Endometrial microvascular endothelial cells (primary cell): Measurements from ENCODE around the gene PIM1. TPM values are rescaled to one million over a fixed set of nuclear protein-coding genes. Genes with fewer than 3 reads are reported as not detected.
"Not testable (repeated sequence)": the region's sequence is repeated elsewhere in the genome, so short reads cannot be mapped to it uniquely, and the experiment has no call there.

ENCODE experiments used
- in situ Hi-C: cut with HindIII; loops from 2 replicates; pipeline ENCODE4 v1.10.0; 2017; ENCODE audit warnings: low sequenced_read_pairs, low pct_unique_long_range_greater_than_20kb; ENCODE audit errors: inconsistent ontology term
- total RNA-seq: library from RNA; depleted of rRNA; stranded (reverse); fragments of >200 nt; gene quantifications from one replicate; pipeline ENCODE4 v1.2.3, GENCODE V29; 2015; ENCODE audit errors: inconsistent ontology term

PIM1 gene
- total RNA-seq, 1 donor from 2014 or later, result 3.3 TPM

DNA sequence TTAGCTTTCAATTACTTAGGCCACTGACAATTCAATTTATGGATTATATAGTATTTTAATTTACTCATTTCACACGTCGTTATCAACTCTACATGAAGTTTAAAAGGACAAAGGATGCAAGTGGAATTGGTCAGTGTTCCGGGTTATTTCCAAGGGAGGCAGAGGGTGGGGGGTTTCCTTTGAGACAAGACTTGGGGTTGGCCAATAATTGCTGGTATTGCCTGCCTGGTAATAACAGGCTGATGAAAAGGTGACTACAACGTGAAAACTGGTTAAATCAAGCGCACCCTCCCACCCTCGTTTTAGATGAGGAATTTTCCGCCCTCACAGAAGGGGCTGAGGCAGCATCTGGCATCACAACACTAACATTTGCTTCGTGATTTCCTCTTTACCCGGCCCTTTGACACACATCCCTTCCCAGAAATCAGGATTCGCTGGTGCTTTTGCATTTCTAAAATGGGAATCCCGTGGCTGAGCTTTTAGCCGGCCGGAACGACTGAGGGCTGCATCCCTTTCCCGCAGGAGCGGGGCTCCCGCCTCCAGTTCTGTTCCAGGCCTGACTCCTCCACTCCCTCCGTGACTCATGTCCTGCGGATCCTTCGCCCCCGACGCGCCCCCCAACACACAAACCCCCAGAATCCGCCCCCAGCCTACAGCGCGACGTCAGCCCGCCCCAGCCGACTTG is 999 bp upstream of the PIM1 start:
- in situ Hi-C loops, result no loop called here

DNA sequence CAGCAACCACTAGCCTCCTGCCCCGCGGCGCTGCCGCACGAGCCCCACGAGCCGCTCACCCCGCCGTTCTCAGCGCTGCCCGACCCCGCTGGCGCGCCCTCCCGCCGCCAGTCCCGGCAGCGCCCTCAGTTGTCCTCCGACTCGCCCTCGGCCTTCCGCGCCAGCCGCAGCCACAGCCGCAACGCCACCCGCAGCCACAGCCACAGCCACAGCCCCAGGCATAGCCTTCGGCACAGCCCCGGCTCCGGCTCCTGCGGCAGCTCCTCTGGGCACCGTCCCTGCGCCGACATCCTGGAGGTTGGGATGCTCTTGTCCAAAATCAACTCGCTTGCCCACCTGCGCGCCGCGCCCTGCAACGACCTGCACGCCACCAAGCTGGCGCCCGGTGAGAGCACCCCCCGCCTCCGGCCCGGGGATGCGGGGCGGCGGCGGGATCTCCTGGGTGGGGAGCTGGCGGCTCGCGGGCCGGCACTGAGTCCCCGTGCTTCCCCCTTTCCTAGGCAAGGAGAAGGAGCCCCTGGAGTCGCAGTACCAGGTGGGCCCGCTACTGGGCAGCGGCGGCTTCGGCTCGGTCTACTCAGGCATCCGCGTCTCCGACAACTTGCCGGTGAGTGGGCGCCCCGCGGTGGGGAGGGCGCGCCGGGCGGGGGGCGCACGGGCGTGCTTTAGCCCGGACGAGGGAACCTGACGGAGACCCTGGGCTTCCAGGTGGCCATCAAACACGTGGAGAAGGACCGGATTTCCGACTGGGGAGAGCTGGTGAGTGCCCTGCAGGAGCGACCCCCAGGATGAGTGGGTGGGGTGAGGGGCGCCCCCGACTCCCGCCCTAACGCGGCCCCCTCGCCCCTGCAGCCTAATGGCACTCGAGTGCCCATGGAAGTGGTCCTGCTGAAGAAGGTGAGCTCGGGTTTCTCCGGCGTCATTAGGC is 585 bp downstream of the PIM1 start:
- in situ Hi-C loops, result no loop called here

DNA sequence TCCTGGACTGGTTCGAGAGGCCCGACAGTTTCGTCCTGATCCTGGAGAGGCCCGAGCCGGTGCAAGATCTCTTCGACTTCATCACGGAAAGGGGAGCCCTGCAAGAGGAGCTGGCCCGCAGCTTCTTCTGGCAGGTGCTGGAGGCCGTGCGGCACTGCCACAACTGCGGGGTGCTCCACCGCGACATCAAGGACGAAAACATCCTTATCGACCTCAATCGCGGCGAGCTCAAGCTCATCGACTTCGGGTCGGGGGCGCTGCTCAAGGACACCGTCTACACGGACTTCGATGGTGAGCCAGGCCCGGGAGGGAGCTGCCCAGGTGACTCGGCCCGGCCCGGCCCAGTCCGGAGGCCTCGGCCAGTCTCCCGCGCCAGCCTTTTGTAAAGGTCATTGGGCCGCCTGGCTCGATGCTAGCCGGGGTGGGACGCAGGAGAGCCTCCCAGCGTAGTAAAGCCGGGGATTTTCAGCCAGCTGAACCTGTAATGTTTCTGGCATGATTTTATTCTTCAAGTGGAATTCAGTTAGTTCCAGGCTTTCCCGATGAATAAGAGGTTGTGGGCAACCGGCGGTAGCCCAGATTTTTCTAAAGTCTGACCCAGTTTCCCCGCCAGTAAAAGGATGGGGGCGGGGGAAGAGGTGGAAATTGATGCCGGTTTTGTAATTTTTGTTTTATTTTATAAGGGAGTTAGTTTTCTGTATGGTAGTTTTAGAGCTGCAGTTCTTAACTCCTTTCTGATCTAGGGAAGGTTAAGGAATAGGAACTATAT is 1.4 kb downstream of the PIM1 start:
- in situ Hi-C loops, result no loop called here

DNA sequence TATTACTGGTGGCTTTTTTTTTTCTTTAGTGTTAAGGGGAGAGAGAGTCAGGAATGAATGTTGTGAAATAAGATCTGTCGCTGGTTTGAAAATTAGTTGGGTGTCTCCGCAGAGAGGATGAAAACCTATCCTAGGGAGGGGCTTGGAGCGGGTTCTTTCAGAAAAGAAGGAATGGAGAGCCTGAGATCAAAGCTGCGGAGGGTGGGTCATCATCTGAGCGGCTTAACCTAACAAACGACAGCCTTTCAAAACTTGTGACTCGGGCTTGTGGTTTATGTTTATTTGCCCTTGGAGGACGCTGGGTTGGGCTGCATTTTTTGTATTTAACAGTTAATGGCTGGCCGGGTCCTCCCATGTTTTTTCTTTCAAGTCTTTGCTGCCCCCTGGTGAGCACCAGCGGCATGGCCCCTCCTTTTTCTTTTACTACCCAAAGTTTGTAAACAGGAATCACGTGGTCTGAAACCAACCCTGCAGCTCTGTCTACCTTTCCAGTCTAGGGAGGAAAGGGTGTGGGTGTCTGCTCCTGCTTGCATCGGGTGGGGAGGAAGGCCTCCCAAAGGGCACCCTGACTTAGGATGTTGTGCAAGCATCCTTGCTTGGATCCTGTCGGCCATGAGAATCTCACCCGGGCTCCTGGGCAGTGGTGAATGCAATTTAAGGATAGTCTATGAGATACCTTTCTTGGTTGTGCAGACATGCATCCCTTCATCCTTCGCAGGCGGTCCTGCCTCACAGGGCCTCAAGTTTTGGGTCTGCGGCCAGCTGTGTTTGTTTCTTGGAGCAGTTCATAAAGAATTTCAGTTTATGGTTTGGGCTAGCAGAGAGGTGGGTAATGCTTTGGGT is 2.2 kb downstream of the PIM1 start:
- in situ Hi-C loops, result no loop called here

DNA sequence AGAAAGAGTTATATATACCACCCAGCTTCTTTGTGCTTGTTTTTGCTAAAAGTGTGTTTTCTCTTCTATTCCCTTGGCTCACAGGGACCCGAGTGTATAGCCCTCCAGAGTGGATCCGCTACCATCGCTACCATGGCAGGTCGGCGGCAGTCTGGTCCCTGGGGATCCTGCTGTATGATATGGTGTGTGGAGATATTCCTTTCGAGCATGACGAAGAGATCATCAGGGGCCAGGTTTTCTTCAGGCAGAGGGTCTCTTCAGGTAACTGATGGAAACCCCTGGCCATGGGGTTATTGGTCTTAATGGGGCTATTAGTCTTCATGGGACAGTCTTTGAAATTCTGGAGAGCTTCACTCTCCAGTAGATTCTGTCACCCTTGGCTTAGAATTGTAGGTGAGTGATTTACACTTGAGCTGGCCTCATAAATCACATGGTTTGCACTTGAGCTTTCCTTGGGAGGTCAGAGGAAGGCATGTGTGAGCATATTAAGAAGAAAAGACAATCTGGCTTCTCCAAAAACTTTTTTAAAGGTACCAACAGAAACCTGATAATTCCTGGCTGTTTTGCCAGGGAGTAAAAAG is 3.0 kb downstream of the PIM1 start:
- in situ Hi-C loops, result no loop called here

DNA sequence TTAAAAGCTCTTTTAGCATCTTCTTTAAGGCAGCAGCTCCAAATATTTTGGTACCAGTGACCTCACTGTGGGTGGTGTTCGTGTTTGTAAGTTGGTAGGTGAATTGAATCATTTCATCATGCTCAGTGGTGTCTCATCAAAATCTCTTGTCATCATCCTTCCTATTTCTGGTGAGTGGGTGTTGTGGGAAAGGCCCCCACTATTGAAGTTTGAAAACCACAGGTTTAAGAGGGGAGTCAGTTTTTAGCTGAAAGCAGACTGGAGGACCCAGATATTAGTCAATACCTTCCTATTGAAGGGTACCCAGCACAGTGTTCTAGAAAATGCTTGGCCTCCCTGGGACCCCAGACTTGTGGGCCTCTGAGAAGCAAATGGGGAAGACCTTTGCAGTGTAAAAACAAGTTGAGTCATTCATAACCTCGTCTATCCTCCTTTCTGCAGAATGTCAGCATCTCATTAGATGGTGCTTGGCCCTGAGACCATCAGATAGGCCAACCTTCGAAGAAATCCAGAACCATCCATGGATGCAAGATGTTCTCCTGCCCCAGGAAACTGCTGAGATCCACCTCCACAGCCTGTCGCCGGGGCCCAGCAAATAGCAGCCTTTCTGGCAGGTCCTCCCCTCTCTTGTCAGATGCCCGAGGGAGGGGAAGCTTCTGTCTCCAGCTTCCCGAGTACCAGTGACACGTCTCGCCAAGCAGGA is 3.7 kb downstream of the PIM1 start:
- in situ Hi-C loops, result no loop called here

DNA sequence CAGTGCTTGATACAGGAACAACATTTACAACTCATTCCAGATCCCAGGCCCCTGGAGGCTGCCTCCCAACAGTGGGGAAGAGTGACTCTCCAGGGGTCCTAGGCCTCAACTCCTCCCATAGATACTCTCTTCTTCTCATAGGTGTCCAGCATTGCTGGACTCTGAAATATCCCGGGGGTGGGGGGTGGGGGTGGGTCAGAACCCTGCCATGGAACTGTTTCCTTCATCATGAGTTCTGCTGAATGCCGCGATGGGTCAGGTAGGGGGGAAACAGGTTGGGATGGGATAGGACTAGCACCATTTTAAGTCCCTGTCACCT is 4.2 kb downstream of the PIM1 start:
- in situ Hi-C loops, result no loop called here

DNA sequence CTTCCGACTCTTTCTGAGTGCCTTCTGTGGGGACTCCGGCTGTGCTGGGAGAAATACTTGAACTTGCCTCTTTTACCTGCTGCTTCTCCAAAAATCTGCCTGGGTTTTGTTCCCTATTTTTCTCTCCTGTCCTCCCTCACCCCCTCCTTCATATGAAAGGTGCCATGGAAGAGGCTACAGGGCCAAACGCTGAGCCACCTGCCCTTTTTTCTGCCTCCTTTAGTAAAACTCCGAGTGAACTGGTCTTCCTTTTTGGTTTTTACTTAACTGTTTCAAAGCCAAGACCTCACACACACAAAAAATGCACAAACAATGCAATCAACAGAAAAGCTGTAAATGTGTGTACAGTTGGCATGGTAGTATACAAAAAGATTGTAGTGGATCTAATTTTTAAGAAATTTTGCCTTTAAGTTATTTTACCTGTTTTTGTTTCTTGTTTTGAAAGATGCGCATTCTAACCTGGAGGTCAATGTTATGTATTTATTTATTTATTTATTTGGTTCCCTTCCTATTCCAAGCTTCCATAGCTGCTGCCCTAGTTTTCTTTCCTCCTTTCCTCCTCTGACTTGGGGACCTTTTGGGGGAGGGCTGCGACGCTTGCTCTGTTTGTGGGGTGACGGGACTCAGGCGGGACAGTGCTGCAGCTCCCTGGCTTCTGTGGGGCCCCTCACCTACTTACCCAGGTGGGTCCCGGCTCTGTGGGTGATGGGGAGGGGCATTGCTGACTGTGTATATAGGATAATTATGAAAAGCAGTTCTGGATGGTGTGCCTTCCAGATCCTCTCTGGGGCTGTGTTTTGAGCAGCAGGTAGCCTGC is 4.8 kb downstream of the PIM1 start:
- in situ Hi-C loops, result no loop called here

DNA sequence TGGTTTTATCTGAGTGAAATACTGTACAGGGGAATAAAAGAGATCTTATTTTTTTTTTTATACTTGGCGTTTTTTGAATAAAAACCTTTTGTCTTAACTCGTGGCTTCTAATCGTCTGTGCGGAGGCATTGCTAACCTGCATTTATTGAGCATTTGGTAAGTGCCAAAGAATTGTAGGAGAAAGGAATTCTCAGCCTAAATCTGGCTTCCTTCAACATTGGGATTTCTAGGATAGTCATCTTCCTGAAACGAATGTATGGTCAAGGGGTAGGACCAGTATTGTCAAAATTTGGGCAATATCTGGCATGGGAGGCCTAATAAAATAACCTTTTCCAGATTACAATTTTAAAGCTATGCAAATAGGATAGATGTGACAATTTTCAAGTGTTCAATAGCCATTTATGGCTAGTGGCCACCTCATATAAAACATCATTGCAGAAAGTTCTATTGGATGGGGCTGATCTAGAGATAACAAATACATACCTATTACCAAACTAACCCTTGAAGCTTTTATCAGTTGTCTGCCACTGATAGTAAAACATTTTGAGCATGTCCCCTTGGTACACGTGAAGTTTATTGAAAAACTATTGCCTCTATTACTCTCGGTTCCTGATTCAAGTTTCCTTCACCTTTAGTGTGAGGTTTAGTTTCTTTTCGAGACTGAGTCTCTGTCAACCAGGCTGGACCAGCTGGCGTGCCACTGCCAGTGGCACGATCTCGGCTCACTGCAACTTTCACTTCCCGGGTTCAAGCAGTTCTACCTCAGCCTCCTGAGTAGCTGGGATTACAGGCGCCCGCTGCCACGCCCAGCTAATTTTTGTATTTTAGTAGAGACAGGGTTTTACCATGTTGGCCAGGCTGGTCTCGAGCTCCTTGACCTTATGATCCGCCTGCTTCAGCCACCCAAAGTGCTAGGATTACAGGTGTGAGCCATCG is 5.6 kb downstream of the PIM1 start:
- in situ Hi-C loops, result no loop called here

DNA sequence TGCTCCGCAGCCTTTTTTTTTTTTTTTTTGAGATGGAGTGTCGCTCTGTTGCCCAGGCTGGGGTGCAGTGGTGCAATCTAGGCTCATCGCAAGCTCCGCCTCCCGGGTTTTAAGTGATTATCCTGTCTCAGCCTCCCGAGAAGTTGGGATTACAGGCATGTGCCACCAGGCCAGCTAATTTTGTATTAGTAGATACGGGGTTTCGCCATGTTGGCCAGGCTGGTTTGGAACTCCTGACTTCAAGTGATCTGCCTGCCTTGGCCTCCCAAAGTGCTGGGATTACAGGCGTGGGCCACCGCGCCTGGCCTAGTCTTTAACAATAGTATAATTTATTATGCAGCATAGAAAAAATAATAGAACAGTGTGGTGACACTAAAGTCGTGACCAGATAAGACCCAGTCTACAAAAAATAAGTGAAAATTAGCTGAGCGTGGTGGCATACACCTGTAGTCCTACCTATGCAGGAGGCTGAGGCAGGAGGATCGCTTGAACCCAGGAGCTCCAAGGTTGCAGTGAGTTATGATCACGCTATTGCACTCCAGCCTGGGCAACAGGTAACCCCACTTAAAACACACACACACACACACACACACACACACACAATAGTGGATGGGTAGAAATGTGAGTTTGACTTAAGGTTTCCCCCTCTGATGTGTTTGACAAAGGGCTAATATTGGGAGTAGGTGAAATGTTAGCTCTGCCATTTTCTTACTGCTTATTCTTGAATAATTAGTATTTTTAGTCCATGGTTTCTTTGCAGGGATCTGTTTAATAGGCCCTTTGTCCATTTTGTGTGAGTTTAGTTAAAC is 6.5 kb downstream of the PIM1 start:
- in situ Hi-C loops, result no loop called here

DNA sequence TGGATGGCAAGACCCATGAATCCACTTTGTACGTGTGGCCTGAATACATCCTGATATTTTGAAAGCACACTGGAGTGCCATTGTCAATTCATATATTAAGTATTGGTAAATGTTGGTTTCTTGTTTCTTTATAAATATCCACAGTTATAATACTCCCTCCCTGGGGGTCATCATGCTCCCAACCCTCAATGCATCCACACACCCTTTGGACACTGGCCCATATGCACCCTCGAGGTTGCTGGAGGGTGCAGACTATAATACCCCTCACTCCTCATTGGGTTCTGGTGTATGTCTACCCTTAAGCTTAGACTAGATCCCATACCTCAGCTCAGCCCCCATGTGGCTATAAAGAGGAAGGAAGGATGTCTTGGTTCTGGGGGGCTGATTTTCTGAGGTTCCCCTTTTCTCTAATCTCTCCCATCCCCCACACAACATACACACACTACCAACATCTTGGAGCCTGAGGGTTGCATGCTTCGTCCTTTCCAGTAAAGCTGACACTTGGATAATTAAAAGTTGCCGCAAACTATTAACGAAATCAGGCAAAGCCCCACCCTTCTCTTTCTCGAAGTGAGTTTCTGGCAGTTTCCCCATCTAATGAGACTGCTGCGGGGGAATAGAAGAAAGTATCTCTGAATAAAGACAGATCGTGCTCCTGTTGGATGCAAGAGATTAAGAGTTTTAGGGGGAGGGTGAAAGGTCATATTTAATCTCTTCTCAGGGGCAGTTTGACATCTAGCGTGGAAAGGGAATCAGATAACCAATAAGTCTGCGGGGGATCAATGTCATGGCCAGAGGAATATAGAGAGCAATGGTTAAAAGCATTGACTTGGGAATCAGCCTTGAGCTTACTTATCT is 7.4 kb downstream of the PIM1 start:
- in situ Hi-C loops, result no loop called here

DNA sequence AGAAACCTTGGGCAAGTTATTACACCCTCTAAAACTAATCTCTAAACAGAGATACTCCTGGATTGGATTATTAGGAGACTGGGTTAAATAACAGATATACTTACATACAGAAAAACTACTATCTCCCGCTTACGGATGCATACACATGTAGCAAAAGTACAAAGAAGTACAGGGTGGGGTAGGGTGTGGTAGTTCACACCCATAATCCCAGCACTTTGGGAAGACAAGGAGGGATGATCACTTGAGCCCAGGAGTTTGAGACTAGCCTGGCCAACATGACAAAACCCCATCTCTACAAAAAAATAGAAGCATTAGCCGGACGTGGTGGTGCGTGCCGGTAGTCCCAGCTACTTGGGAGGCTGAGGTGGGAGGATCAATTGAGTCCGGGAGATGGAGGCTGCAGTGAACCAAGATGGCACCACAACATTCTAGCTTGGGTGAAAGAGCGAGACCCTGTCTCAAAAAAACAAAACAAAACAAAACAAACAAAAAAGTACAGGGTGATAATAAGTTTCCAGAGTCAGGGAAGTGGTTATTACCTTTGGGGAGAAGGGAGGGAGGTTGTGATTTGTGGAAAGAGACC is 8.1 kb downstream of the PIM1 start:
- in situ Hi-C loops, result no loop called here

DNA sequence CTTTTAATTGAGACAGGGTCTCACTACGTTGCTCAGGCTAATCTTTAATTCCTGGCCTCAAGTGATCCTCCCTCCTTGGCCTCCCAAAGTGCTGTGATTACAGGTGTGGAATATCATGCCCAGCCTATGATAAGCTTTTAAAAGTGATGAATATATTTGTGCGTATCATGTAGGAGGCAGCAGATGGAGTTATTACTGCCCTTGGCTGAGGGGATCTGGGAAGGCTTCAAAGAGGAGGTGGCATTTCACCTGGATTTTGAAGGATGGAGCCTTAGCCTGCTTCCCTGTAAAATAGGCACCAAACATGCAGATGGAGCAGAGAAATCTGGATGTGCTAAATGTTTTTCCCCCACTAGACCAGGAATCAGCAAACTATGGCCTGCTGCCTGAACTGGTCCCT is 10.1 kb downstream of the PIM1 start:
- in situ Hi-C loops, result no loop called here

DNA sequence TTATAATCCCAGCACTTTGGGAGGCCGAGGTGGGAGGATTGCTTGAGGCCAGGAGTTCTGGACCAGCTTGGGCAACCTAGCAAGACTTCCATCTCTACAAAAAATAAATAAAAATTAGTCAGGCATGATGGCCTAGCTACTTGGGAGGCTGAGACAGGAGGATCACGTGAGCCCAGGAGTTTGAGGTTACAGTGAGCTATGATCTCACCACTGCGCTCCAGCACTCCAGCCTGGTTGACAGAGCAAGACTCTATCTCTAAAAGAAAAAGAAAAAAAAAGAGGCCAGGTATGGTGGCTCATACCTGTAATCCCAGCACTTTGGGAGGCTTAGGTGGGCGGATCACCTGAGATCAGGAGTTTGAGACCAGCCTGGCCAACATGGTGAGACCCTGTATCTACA is 10.7 kb downstream of the PIM1 start:
- in situ Hi-C loops, result not testable (repeated sequence)
